H9 (cell line): ENCODE results near the gene FAM32A. TPM values are rescaled to one million over a fixed set of nuclear protein-coding genes. Genes with fewer than 3 reads are reported as not detected.
A peak's percentile ranks its signal among the peaks of the same experiment; 100 is the strongest.

ENCODE experiments used
- DNase-seq: peaks from one replicate; pipeline ENCODE4 v3.0.0-alpha.2; 2017
- H2AFZ ChIP-seq: one replicate; pipeline ENCODE4 v1.6.1; 2013; ENCODE audit warnings: mild to moderate bottlenecking, low read length, control low read depth, moderate library complexity
- H2AK5ac ChIP-seq: 2 replicates; pipeline ENCODE4 v1.6.1; 2013; ENCODE audit warnings: low read length, control low read depth, mixed read lengths; ENCODE audit not compliant: insufficient read length
- H2BK120ac ChIP-seq: one replicate; pipeline ENCODE4 v1.6.1; 2013; ENCODE audit warnings: low read depth, mild to moderate bottlenecking, low read length, control low read depth, inconsistent platforms; ENCODE audit not compliant: poor library complexity, severe bottlenecking
- H2BK12ac ChIP-seq: 2 replicates; pipeline ENCODE4 v1.6.1; 2013; ENCODE audit warnings: low read length, control low read depth, mixed read lengths, low read depth; ENCODE audit not compliant: insufficient read length
- H2BK15ac ChIP-seq: 2 replicates; pipeline ENCODE4 v1.6.1; 2013; ENCODE audit warnings: low read depth, low read length, control low read depth
- H2BK20ac ChIP-seq: one replicate; pipeline ENCODE4 v1.6.1; 2013; ENCODE audit warnings: low read depth, mild to moderate bottlenecking, low read length, control low read depth, inconsistent platforms; ENCODE audit not compliant: poor library complexity, severe bottlenecking
- H2BK5ac ChIP-seq: 2 replicates; pipeline ENCODE4 v1.6.1; 2013; ENCODE audit warnings: low read length, control low read depth, mixed read lengths; ENCODE audit not compliant: insufficient read length
- H3K14ac ChIP-seq: 2 replicates; pipeline ENCODE4 v1.6.1; 2013; ENCODE audit warnings: low read length, control low read depth; ENCODE audit not compliant: insufficient read depth
- H3K18ac ChIP-seq: 2 replicates; pipeline ENCODE4 v1.6.1; 2013; ENCODE audit warnings: low read depth, mild to moderate bottlenecking, mixed read lengths, low read length, control low read depth; ENCODE audit not compliant: insufficient read length
- H3K23ac ChIP-seq: 2 replicates; pipeline ENCODE4 v1.6.1; 2013; ENCODE audit warnings: low read length, control low read depth, mixed read lengths, low read depth; ENCODE audit not compliant: insufficient read length
- H3K23me2 ChIP-seq: 2 replicates; pipeline ENCODE4 v1.6.1; 2013; ENCODE audit warnings: low read depth, mild to moderate bottlenecking, mixed read lengths, low read length, control low read depth; ENCODE audit not compliant: insufficient read length, poor library complexity, severe bottlenecking
- H3K27ac ChIP-seq: 2 replicates; pipeline ENCODE4 v1.5.1; 2013; ENCODE audit warnings: low read length, control low read depth, mixed read lengths, low read depth; ENCODE audit not compliant: insufficient read length
- H3K27me3 ChIP-seq: 2 replicates; pipeline ENCODE4 v1.6.1; 2013; ENCODE audit warnings: low read length, control low read depth, inconsistent platforms; ENCODE audit not compliant: insufficient read depth
- H3K4ac ChIP-seq: 2 replicates; pipeline ENCODE4 v1.6.1; 2013; ENCODE audit warnings: low read depth, mild to moderate bottlenecking, control low read depth, inconsistent platforms, low read length, moderate library complexity
- H3K4me1 ChIP-seq: 2 replicates; pipeline ENCODE4 v1.6.1; 2013; ENCODE audit warnings: low read length, control low read depth, inconsistent platforms; ENCODE audit not compliant: insufficient read depth
- H3K4me2 ChIP-seq: 2 replicates; pipeline ENCODE4 v1.6.1; 2013; ENCODE audit warnings: low read length, control low read depth, mixed read lengths; ENCODE audit not compliant: insufficient read length, insufficient read depth
- H3K56ac ChIP-seq: 2 replicates; pipeline ENCODE4 v1.6.1; 2013; ENCODE audit warnings: low read depth, mild to moderate bottlenecking, mixed read lengths, low read length, control low read depth; ENCODE audit not compliant: insufficient read length
- H3K79me1 ChIP-seq: 2 replicates; pipeline ENCODE4 v1.6.1; 2013; ENCODE audit warnings: low read depth, mild to moderate bottlenecking, moderate library complexity, low read length, control low read depth, inconsistent platforms; ENCODE audit not compliant: insufficient read depth, poor library complexity, severe bottlenecking
- H3K79me2 ChIP-seq: 2 replicates; pipeline ENCODE4 v1.6.1; 2013; ENCODE audit warnings: low read length, control low read depth, inconsistent platforms; ENCODE audit not compliant: insufficient read depth
- H3K9ac ChIP-seq: 2 replicates; pipeline ENCODE4 v1.6.1; 2013; ENCODE audit warnings: low read length, control low read depth, mixed read lengths; ENCODE audit not compliant: insufficient read length; ENCODE audit errors: extremely low read depth
- H3K9me3 ChIP-seq: one replicate; pipeline ENCODE4 v1.6.1; 2013; ENCODE audit warnings: low read depth, low read length, inconsistent platforms; ENCODE audit not compliant: control insufficient read depth
- H3T11ph ChIP-seq: one replicate; pipeline ENCODE4 v1.6.1; 2013; ENCODE audit warnings: mild to moderate bottlenecking, low read length, control low read depth, inconsistent platforms
- H4K20me1 ChIP-seq: one replicate; pipeline ENCODE4 v1.6.1; 2013; ENCODE audit not compliant: control insufficient read depth, insufficient read length, insufficient read depth
- H4K5ac ChIP-seq: 2 replicates; pipeline ENCODE4 v1.6.1; 2013; ENCODE audit warnings: low read depth, mild to moderate bottlenecking, mixed read lengths, low read length, control low read depth; ENCODE audit not compliant: insufficient read length
- H4K8ac ChIP-seq: replicated peaks from 2 replicates; pipeline ENCODE4 v1.6.1; 2013; ENCODE audit warnings: low read length, control low read depth, mixed read lengths, low read depth; ENCODE audit not compliant: insufficient read length
- H4K91ac ChIP-seq: 2 replicates; pipeline ENCODE4 v1.6.1; 2013; ENCODE audit warnings: low read depth, mild to moderate bottlenecking, moderate library complexity, mixed read lengths, low read length, control low read depth; ENCODE audit not compliant: insufficient read length
- H3K27ac Mint-ChIP-seq, 3 experiments: 2 replicates in 2 of 3; 3 replicates in 1 of 3; pipeline ENCODE4 v1.8.0; 2020 to 2021; ENCODE audit warnings: mixed read lengths in 3 of 3, mild to moderate bottlenecking in 1 of 3, moderate library complexity in 1 of 3
- H3K27me3 Mint-ChIP-seq: 2 replicates; pipeline ENCODE4 v1.8.0; 2021; ENCODE audit warnings: low read depth, mild to moderate bottlenecking, moderate library complexity, mixed read lengths
- H3K36me3 Mint-ChIP-seq, 3 experiments: 2 replicates in 2 of 3; 3 replicates in 1 of 3; pipeline ENCODE4 v1.8.0; 2020 to 2021; ENCODE audit warnings: low read depth in 3 of 3, mixed read lengths in 3 of 3; ENCODE audit not compliant: insufficient read depth in 1 of 3
- H3K4me1 Mint-ChIP-seq, 2 experiments: 2 replicates each; pipeline ENCODE4 v1.8.0; 2020; ENCODE audit warnings: mixed read lengths in 2 of 2
- H3K4me3 Mint-ChIP-seq, 2 experiments: 2 replicates in 1 of 2; 3 replicates in 1 of 2; pipeline ENCODE4 v1.8.0; 2020 to 2021; ENCODE audit warnings: mild to moderate bottlenecking in 2 of 2, mixed read lengths in 2 of 2, moderate library complexity in 1 of 2
- H3K9me3 Mint-ChIP-seq, 2 experiments: 2 replicates in 1 of 2; 3 replicates in 1 of 2; pipeline ENCODE4 v1.8.0; 2020; ENCODE audit warnings: mild to moderate bottlenecking in 2 of 2, mixed read lengths in 2 of 2, moderate library complexity in 1 of 2
- CTCF ChIP-seq: fragments of 200-600 bp; sonication (generic); conservative IDR thresholded peaks from 3 replicates; pipeline ENCODE4 v1.8.0; 2021; ENCODE audit warnings: antibody characterized with exemption, mild to moderate bottlenecking
- WGBS: extraction: QIAGEN DNeasy Blood & Tissue Kit; methylation state at CpG from one replicate; pipeline ENCODE4 v1.1.7; 2013; ENCODE audit warnings: missing lambda C conversion rate, low lambda C conversion rate, mixed read lengths; ENCODE audit not compliant: insufficient read length; ENCODE audit errors: extremely low coverage; 5-methylcytosine and 5-hydroxymethylcytosine counted together
- total RNA-seq: library from RNA; stranded (reverse); gene quantifications from 2 replicates; pipeline ENCODE4 v1.2.1, GENCODE V29; 2021

Gene FAM32A
- total RNA-seq, 1 experiment from 2014 or later, result 91.9 TPM

- no peaks in the 10 kb centered on the region for H3K79me1 ChIP-seq
- no peaks in the 10 kb centered on the region for H4K20me1 ChIP-seq
- no peak for DNase-seq
- Mint-ChIP-seq H3K27ac (peak overlapping the region in 2 of 3 experiments; percentile 53 to 88; a peak in 1 of 7 replicates), H3K4me1 (peaks cover 4 to 6% of the 10 kb centered on the region in 2 experiments; a peak in 3 of 4 replicates), H3K27me3 (peaks cover 8% of the 10 kb centered on the region), H3K9me3 (no peaks in the 10 kb centered on the region; a peak in 1 of 5 replicates), H3K36me3 (peaks cover 16 to 28% (median 28%) of the 10 kb centered on the region in 3 experiments), H3K4me3 (peak overlapping the region; percentile 91 to 98)
- H4K5ac ChIP-seq, result no peak overlapping the region
- no peaks in the 10 kb centered on the region for H3K4me1 ChIP-seq
- H3K9ac ChIP-seq, result no peak overlapping the region
- no peak overlapping the region for H3K56ac ChIP-seq
- no peak overlapping the region for H2BK5ac ChIP-seq
- no peak overlapping the region for H2AFZ ChIP-seq
- peak overlapping the region; percentile 48 for H3K4me2 ChIP-seq
- H4K91ac ChIP-seq, result no peak overlapping the region
- TF ChIP-seq CTCF, result no peak
- no peak overlapping the region for H2BK15ac ChIP-seq
- no peak overlapping the region for H2BK20ac ChIP-seq
- H4K8ac ChIP-seq, result peak overlapping the region; percentile 35
- H2AK5ac ChIP-seq, result no peak overlapping the region
- no peak overlapping the region for H2BK12ac ChIP-seq
- no CpG with 5 or more reads among the region's 18 CpGs for WGBS
- no peaks in the 10 kb centered on the region for H3K23me2 ChIP-seq
- no peak overlapping the region for H3K4ac ChIP-seq
- H3K79me2 ChIP-seq, result peaks cover 4% of the 10 kb centered on the region; the same call in 1 of the 2 replicates
- H3K18ac ChIP-seq, result peak overlapping the region; percentile 40
- H3K14ac ChIP-seq, result no peak overlapping the region
- H3K9me3 ChIP-seq, result no peaks in the 10 kb centered on the region
- no peak overlapping the region for H3K23ac ChIP-seq
- no peak overlapping the region for H3T11ph ChIP-seq
- no peak overlapping the region for H3K27ac ChIP-seq
- no peaks in the 10 kb centered on the region for H3K27me3 ChIP-seq
- no peak overlapping the region for H2BK120ac ChIP-seq
Measured at GRCh38 chr19:16184665-16185122, 516 bp upstream of the FAM32A start.
